ENCODE results near the gene GRIN2B. TPM values are rescaled to one million over a fixed set of nuclear protein-coding genes. Genes with fewer than 3 reads are reported as not detected.

The GRIN2B gene
- total RNA-seq (2014; rRNA removed; shearing (Covaris generic)) = 0.10 and 1.00 TPM in 2 replicates

DNA sequence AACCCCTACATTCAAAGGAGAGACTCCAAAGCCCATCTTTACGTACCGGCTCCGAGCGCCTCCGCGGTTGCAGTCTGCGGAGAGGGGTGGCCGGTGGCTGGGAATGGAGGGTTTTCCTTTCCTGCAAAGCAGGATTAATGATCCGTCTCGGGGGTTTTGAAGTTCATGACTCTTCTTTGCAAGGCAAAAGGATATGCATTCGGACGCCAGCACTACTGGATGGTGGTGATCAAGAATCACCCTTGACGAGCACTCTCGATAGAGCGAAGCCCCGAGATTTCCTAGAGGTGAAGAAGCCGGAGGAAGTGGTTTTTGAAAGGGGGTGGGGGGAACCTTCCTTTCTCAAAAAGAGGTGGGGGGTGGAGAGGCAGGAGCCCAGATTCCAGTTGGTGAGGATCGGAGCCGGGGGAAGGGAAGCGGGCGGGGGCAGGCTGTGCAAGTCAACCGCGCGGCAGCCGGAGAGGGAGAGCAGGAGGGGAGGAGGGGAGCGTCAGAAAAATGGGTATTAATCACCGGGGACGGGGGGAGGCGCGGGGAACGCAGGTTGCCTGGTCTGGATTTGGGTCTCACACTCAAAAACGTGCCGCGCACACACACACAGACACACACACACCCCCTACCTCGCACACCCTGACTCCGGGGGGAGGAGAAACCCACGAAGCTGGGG, at the start of gene GRIN2B:
GRIN2B (minus strand) TSS at position 307 of the 667 bp plus-strand sequence. CDS start 115,394 bp downstream, outside the sequence.
- peak; percentile 80 for DNase-seq
- no peaks in the 10 kb centered on the region for H3K36me3 ChIP-seq (replicated peaks; ENCODE audit: control insufficient read depth, insufficient read depth, low read length)
- peaks cover 46% of the 10 kb centered on the region for H3K27me3 ChIP-seq (ENCODE audit: control insufficient read depth, insufficient read depth, low read length)
- H3K4me3 ChIP-seq (ENCODE audit: insufficient read depth, low read depth, low read length) = peak within 1 kb of the TSS; percentile 78

DNA sequence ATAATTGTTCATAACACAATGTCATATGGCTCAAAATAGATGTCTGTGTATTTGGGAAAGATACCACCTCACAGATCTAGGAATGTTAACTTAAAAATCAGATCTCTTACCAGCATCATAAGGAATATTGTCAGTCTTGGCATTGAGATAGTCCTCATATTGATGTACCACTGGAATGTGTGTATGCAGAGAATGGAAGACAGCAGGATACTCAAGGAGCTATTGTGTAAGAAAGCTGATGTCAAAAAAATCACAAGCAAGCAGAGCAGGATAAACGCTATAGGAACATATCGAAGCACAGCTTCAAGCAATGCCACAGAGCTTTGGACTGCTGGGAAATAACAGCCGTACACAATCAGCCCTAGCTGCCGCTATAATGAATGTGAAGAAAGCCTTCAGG, 45.1 kb upstream of the GRIN2B start:
- no peaks in the 10 kb centered on the region for H3K36me3 ChIP-seq (replicated peaks; ENCODE audit: control insufficient read depth, insufficient read depth, low read length)
- DNase-seq = no peak
- H3K27me3 ChIP-seq (ENCODE audit: control insufficient read depth, insufficient read depth, low read length) = no peaks in the 10 kb centered on the region
- H3K4me3 ChIP-seq (ENCODE audit: insufficient read depth, low read depth, low read length) = no peak overlapping the region

DNA sequence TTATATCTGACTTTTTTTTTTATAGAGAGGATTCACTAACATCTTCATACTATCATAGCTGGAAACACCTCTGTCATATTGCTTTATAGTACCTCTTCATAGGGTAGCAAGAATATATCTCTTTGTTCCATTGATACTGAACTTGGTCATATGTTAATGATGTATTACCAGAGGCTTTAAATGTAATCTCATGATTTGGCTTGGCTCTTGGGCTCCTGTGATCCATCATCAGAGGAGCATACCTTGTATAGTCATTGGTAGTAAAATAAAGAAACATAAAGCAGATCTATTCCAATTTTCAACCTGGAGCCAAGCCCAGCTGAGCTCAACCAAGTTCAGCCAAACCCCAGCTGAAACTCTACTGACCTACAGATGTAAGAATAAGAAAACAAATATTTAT, 43.2 kb upstream of the GRIN2B start:
- Histone ChIP-seq H3K4me3 (ENCODE audit: insufficient read depth, low read depth, low read length) (no peak overlapping the region), H3K36me3 (replicated peaks; ENCODE audit: control insufficient read depth, insufficient read depth, low read length) (no peaks in the 10 kb centered on the region), H3K27me3 (ENCODE audit: control insufficient read depth, insufficient read depth, low read length) (no peaks in the 10 kb centered on the region)
- no peak for DNase-seq

DNA sequence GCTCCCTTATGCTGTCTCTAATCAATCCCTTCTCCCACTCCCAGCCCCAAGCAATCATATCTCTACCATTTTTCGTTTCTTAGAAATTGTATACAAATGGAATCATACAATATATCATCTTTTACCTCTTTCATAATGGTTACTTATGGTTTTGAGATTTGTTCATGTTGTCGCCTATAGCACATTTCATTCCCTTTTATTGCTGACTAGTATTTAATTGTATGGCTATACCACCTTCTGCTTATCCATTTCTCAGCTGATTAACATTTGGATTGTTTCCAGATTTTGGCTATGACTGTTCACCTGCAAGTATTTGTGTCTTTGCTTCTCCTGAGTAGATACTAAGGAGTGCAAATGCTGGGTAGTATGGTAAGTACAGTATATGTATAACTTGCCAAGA, 36.7 kb upstream of the GRIN2B start:
- no peak for DNase-seq
- no peaks in the 10 kb centered on the region for H3K36me3 ChIP-seq (replicated peaks; ENCODE audit: control insufficient read depth, insufficient read depth, low read length)
- H3K4me3 ChIP-seq (ENCODE audit: insufficient read depth, low read depth, low read length) = no peak overlapping the region
- H3K27me3 ChIP-seq (ENCODE audit: control insufficient read depth, insufficient read depth, low read length) = no peaks in the 10 kb centered on the region

DNA sequence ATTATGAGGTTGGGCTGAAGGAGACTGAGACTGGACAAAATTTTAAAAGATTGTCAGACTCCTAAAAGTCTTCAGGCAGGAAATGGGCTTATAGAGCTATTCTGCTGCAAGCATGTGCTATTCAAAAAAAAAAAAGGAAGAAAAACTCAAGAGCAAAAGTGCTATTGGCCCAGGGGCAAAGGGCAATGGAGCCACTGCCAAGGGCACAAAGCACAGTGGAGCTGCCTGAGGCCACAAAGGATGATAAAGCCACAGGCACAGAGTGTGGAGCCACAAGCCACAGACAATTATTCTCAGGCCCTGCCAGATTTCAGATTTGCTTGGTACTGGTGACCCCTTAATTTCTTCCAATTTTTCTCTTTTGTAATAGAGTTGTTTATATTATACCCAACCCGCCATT, 29.6 kb upstream of the GRIN2B start:
- no peaks in the 10 kb centered on the region for H3K27me3 ChIP-seq (ENCODE audit: control insufficient read depth, insufficient read depth, low read length)
- DNase-seq = no peak
- H3K4me3 ChIP-seq (ENCODE audit: insufficient read depth, low read depth, low read length) = no peak overlapping the region
- no peaks in the 10 kb centered on the region for H3K36me3 ChIP-seq (replicated peaks; ENCODE audit: control insufficient read depth, insufficient read depth, low read length)

DNA sequence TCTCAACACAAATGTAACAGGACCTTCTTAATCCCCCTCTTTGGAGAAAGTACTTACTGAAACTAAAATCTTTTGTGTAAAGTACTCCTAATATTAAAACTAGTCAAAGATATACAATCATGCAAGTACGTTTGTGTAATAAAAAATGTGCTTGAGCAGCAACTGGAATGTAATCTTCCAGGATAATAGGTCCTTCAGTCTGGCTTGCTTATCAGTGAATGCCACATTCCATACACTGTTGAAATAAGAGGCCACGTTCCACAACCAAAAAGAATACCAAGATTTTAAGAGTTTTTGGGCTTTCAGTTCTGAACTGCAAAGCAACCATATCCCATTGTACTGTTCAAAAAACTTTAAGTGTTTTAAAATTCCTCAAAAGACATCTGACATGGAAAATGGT, 26.2 kb upstream of the GRIN2B start:
- no peak for DNase-seq
- no peaks in the 10 kb centered on the region for H3K27me3 ChIP-seq (ENCODE audit: control insufficient read depth, insufficient read depth, low read length)
- no peak overlapping the region for H3K4me3 ChIP-seq (ENCODE audit: insufficient read depth, low read depth, low read length)
- no peaks in the 10 kb centered on the region for H3K36me3 ChIP-seq (replicated peaks; ENCODE audit: control insufficient read depth, insufficient read depth, low read length)

DNA sequence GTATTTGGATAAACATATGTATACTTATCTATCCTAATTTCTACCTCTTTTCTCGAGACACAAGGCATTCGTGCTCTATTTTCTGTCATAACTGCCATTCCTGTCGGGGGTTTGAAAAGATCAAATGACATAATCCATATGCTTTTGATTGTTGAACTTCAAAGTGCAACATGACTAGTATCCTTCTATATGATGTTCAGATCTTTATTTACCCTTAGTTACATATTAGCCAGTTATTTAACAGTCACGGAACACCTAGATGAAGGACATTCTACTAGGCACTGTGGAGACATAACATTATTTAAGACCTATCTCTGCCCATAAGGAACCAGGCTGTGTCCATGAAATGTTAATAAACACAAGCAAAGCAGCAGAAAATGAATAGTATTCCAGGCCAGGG, 11.2 kb upstream of the GRIN2B start:
- DNase-seq = no peak
- Histone ChIP-seq H3K4me3 (ENCODE audit: insufficient read depth, low read depth, low read length) (no peak overlapping the region), H3K27me3 (ENCODE audit: control insufficient read depth, insufficient read depth, low read length) (no peaks in the 10 kb centered on the region), H3K36me3 (replicated peaks; ENCODE audit: control insufficient read depth, insufficient read depth, low read length) (no peaks in the 10 kb centered on the region)

DNA sequence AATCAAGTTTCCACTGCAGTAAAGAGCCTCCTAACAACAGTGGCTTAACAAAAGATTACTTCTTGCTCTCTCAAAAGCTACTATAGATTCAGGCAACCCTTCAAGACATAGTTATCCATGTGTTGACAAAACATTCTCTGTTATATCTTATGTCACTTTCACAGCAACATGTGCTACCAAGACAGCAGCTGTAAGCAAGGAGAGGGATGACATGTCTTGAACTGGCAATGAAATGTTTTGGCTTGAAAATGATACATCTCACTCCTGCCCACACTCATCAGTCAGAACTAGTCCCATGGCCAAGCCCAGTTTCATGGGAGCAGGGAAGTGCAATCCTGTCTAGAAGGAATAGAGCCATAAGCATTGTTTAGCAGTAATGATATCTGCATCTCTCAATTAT, 10.7 kb upstream of the GRIN2B start:
- Histone ChIP-seq H3K36me3 (replicated peaks; ENCODE audit: control insufficient read depth, insufficient read depth, low read length) (no peaks in the 10 kb centered on the region), H3K4me3 (ENCODE audit: insufficient read depth, low read depth, low read length) (no peak overlapping the region), H3K27me3 (ENCODE audit: control insufficient read depth, insufficient read depth, low read length) (no peaks in the 10 kb centered on the region)
- DNase-seq = no peak

DNA sequence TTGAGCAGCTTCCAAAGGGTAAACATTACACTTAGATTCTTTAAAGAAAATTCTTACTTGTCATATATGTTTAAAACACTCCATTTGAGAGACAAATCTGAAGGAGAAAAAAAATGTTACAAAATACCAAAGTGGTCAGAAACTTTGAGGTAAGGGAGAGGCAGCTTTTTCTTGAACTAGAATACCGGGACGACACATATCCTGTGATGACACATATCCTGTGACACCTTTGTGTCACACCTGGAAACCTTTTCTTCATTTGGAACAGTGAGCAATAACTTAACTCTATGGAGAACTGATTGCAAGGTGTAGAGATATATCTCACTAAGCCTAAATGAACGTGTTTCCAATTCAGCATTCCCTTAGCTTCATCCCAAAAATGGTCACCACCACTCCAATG, 4.6 kb upstream of the GRIN2B start:
- no peak overlapping the region for H3K4me3 ChIP-seq (ENCODE audit: insufficient read depth, low read depth, low read length)
- peaks cover 12% of the 10 kb centered on the region for H3K27me3 ChIP-seq (ENCODE audit: control insufficient read depth, insufficient read depth, low read length)
- no peak for DNase-seq
- H3K36me3 ChIP-seq (replicated peaks; ENCODE audit: control insufficient read depth, insufficient read depth, low read length) = no peaks in the 10 kb centered on the region

DNA sequence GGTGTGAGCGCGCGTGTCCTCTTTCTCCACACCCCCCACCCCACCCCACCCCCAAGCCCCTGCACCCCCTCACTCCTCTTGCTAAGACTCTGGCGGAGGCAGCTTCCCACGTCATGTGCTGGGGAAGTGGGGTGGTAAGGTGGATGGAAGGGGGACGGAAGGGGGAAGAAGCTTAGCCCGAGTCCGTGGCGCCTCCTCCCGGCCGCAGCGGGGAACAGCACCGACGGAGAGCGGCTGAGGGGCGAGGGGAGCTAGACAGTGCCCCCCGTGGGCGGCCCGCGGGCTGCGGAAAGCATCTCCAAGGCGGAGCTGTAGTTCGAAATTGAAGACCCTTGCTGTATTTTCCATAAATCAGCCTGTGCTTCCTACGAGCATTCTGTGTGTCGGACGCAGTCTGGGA, 588 bp upstream of the GRIN2B start:
- peaks cover 46% of the 10 kb centered on the region for H3K27me3 ChIP-seq (ENCODE audit: control insufficient read depth, insufficient read depth, low read length)
- peak overlapping the region; percentile 78 for H3K4me3 ChIP-seq (ENCODE audit: insufficient read depth, low read depth, low read length)
- H3K36me3 ChIP-seq (replicated peaks; ENCODE audit: control insufficient read depth, insufficient read depth, low read length) = no peaks in the 10 kb centered on the region
- DNase-seq = peak; percentile 92

DNA sequence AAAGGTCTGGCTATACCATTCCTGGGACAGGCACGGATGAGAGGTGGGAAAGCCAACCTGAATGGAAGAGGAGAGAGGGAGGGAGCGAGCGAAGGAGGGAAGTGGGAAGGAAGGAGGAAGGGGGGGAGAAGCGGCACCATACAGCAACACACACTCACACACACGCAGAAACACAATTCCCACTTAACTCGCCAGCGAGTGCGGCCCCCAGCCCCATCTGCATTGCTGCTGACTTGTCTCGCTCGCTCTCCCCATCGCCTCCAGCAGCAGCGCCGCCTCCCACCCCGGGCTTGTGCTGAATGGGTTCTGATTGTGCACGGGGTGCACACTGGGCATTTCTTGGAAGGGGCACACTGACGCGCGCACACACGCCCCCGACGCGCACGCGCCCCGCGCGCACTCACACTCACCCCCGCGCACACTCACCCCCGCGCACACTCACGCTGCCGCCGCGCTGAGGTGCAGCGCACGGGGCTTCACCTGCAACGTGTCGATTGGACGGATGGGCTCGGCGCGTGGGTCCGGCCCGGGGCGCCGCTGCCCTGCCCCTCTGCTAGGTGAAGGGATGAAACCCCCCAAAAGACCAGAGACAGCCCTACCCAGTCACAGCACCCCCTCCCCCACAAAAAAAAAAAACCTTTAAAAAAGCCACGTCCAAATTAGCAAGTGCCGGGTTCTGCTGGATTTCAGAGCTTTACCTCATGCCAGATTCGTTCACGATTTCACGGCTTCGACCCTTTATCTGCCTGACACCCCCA, 685 bp downstream of the GRIN2B start:
- peak; percentile 62 for DNase-seq
- Histone ChIP-seq H3K36me3 (replicated peaks; ENCODE audit: control insufficient read depth, insufficient read depth, low read length) (no peaks in the 10 kb centered on the region), H3K27me3 (ENCODE audit: control insufficient read depth, insufficient read depth, low read length) (peaks cover 46% of the 10 kb centered on the region), H3K4me3 (ENCODE audit: insufficient read depth, low read depth, low read length) (peak overlapping the region; percentile 78)

DNA sequence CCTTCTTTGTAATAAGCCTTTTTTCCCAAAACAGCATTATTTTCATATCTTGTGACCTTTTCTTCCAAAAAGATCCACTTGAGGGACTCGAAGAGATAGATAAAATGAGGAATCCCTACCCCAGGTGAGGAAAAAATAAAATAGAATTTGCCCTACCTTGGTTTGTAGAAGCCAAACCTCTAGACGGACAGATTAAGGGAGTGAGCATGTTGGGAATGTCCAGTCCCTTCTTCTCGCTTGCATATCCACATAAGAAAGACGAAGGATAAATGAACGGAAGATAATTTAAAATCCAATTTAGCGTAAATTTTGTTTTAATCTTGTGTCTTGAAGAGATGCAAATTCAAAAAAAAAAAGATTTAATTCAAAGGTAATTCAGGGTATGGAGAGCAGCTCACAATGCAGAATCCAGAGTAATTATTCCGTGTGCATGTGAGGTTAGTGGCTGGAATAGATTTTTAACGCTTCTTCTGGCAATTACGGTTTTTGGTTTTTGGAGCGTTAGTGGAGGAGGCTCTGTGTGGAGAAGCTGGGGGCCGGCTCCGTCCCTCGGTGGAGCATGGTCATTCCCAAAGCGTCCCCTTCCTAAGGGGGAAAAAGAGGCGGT, 1.5 kb downstream of the GRIN2B start:
- no peaks in the 10 kb centered on the region for H3K36me3 ChIP-seq (replicated peaks; ENCODE audit: control insufficient read depth, insufficient read depth, low read length)
- peak; percentile 22 for DNase-seq
- H3K27me3 ChIP-seq (ENCODE audit: control insufficient read depth, insufficient read depth, low read length) = peaks cover 46% of the 10 kb centered on the region
- peak overlapping the region; percentile 78 for H3K4me3 ChIP-seq (ENCODE audit: insufficient read depth, low read depth, low read length)

DNA sequence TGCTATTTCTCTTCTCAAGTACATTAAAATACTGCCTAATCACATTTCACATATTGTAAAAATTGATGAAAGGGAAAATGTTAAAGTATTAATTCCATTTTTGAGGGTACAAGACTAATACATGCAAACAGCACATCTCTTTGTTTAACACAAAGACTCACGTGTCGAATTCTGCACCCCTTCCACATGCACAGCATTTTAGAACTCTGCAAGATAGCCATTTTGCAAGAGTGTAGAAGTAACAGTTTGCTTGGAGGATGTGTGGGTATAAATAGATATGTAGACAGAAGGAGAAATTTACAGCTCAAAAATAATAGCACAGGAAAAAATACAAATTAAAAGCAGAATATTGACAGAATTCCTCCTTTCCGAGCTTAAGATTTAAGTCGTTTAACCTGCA, 2.5 kb downstream of the GRIN2B start:
- DNase-seq = no peak
- Histone ChIP-seq H3K27me3 (ENCODE audit: control insufficient read depth, insufficient read depth, low read length) (peaks cover 47% of the 10 kb centered on the region), H3K4me3 (ENCODE audit: insufficient read depth, low read depth, low read length) (no peak overlapping the region), H3K36me3 (replicated peaks; ENCODE audit: control insufficient read depth, insufficient read depth, low read length) (no peaks in the 10 kb centered on the region)

DNA sequence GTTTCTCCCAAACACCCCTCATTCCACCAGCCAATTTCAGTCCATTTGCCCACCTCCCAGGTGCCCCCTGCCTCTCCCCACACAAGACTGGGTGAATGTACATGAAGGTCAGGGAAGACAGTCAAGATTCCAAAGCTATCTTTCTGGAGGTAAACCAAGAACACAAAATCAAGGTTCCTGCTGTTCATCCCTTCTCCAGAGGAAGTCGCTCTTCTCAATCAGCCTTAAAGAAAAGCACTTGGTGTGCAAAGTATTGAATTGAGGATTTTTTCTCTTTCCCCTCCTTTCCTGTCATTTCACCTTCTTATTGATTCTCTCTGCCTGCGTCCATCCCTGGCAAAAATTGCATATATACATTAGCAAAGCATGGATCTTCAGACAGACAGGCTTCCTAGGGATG, 4.5 kb downstream of the GRIN2B start:
- H3K4me3 ChIP-seq (ENCODE audit: insufficient read depth, low read depth, low read length) = no peak overlapping the region
- no peaks in the 10 kb centered on the region for H3K36me3 ChIP-seq (replicated peaks; ENCODE audit: control insufficient read depth, insufficient read depth, low read length)
- H3K27me3 ChIP-seq (ENCODE audit: control insufficient read depth, insufficient read depth, low read length) = peaks cover 41% of the 10 kb centered on the region
- DNase-seq = no peak

DNA sequence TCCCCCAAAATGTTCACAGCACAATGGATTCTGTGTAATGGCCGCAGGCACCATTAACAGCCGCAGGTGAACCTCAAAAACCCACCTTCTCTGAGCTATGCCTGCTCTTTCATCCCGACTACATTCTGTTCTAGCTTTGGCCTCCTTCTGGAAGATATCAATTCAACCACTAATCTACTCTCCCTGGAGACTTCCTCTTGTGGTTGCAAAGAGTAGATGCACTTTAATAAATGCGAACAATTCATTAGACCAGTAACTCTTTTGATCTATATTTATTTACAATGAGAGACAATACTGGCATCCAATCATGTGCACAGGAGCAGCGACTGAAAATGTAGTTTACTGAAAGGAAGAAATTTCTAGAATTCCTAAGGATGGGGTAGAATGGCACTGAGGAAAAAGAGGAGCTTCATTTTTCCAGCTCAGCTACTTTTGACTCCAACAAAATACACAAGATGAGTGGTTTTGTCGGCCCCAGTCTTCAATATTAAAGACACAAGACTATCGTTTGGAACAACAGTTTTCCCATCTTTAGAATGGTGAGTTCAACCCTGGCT, 5.3 kb downstream of the GRIN2B start:
- Histone ChIP-seq H3K4me3 (ENCODE audit: insufficient read depth, low read depth, low read length) (no peak overlapping the region), H3K27me3 (ENCODE audit: control insufficient read depth, insufficient read depth, low read length) (peaks cover 35% of the 10 kb centered on the region), H3K36me3 (replicated peaks; ENCODE audit: control insufficient read depth, insufficient read depth, low read length) (no peaks in the 10 kb centered on the region)
- no peak for DNase-seq

Data from H7 (cell line).